ENCODE results near the gene RAD51B. TPM values are rescaled to one million over a fixed set of nuclear protein-coding genes. Genes with fewer than 3 reads are reported as not detected.

Gene RAD51B
- total RNA-seq, 1 experiment from 2014 or later = 16.7 TPM

DNA sequence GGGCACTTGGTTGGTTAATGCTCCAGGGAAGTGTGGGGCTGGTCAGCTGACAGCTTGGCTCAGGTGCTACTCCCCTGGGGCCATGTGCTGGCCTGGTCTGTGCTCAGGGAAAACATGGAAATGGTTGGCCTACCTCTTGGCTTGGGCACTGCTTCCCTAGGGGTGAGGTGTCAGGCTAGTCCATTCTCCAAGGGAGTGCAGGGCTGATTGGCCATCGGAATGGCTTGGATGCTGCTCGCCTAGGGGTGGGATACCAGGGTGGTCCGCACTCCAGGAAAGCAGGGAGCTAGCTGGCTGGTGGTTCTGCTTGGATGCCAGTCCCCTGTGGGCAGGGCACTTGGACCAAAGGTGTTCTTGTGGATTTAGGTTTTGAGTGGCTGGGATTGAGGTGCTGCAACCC lies 245.7 kb downstream of the RAD51B start:
- Histone ChIP-seq H4K91ac (ENCODE audit: insufficient read length, low read depth, low read length) (no peak overlapping the region), H2AK5ac (ENCODE audit: insufficient read length, low read length) (no peak overlapping the region), H3K27me3 (ENCODE audit: insufficient read depth, low read length) (no peaks in the 10 kb centered on the region), H2BK12ac (ENCODE audit: insufficient read length, low read depth, low read length) (no peak overlapping the region), H2BK5ac (ENCODE audit: insufficient read length, low read length) (no peak overlapping the region), H2BK20ac (ENCODE audit: low read depth, low read length, poor library complexity, severe bottlenecking) (no peak overlapping the region), H3K23ac (ENCODE audit: insufficient read length, low read depth, low read length) (no peak overlapping the region), H3K23me2 (ENCODE audit: insufficient read length, low read depth, low read length, poor library complexity, severe bottlenecking) (no peaks in the 10 kb centered on the region), H3K27ac (ENCODE audit: insufficient read length, low read depth, low read length) (no peak overlapping the region), H4K20me1 (ENCODE audit: control insufficient read depth, insufficient read depth, insufficient read length) (no peaks in the 10 kb centered on the region), H3K4ac (ENCODE audit: low read depth, low read length) (no peak overlapping the region), H3T11ph (ENCODE audit: low read length) (no peak overlapping the region), H4K8ac (replicated peaks; ENCODE audit: insufficient read length, low read depth, low read length) (peak overlapping the region; percentile 23), H3K4me2 (ENCODE audit: insufficient read depth, insufficient read length, low read length) (no peak overlapping the region), H2BK120ac (ENCODE audit: low read depth, low read length, poor library complexity, severe bottlenecking) (no peak overlapping the region), H3K56ac (ENCODE audit: insufficient read length, low read depth, low read length) (no peak overlapping the region), H2BK15ac (ENCODE audit: low read depth, low read length) (no peak overlapping the region), H3K9me3 (ENCODE audit: control insufficient read depth, low read depth, low read length) (no peaks in the 10 kb centered on the region), H4K5ac (ENCODE audit: insufficient read length, low read depth, low read length) (peak overlapping the region; percentile 6), H3K4me1 (ENCODE audit: insufficient read depth, low read length) (no peaks in the 10 kb centered on the region), H3K9ac (ENCODE audit: extremely low read depth, insufficient read length, low read length) (no peak overlapping the region), H3K79me1 (ENCODE audit: insufficient read depth, low read depth, low read length, poor library complexity, severe bottlenecking) (no peaks in the 10 kb centered on the region), H3K79me2 (ENCODE audit: insufficient read depth, low read length) (peaks cover 2% of the 10 kb centered on the region; the same call in 1 of the 2 replicates), H3K14ac (ENCODE audit: insufficient read depth, low read length) (no peak overlapping the region), H3K18ac (ENCODE audit: insufficient read length, low read depth, low read length) (peak overlapping the region; percentile 42), H2AFZ (ENCODE audit: low read length) (no peak overlapping the region)
- no peaks in the 10 kb centered on the region for H3K4me1 Mint-ChIP-seq
- no peak overlapping the region for H3K4me3 Mint-ChIP-seq
- WGBS (ENCODE audit: extremely low coverage, insufficient read length, low lambda C conversion rate) = no CpG with 5 or more reads among the region's 3 CpGs
- TF ChIP-seq, protein P1, sequence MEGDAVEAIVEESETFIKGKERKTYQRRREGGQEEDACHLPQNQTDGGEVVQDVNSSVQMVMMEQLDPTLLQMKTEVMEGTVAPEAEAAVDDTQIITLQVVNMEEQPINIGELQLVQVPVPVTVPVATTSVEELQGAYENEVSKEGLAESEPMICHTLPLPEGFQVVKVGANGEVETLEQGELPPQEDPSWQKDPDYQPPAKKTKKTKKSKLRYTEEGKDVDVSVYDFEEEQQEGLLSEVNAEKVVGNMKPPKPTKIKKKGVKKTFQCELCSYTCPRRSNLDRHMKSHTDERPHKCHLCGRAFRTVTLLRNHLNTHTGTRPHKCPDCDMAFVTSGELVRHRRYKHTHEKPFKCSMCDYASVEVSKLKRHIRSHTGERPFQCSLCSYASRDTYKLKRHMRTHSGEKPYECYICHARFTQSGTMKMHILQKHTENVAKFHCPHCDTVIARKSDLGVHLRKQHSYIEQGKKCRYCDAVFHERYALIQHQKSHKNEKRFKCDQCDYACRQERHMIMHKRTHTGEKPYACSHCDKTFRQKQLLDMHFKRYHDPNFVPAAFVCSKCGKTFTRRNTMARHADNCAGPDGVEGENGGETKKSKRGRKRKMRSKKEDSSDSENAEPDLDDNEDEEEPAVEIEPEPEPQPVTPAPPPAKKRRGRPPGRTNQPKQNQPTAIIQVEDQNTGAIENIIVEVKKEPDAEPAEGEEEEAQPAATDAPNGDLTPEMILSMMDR (conservative IDR thresholded peaks at IDR 0.05) = no peak
- no peaks in the 10 kb centered on the region for H3K27me3 Mint-ChIP-seq (ENCODE audit: low read depth)
- H3K9me3 Mint-ChIP-seq = peaks cover 23 to 28% of the 10 kb centered on the region in 2 experiments
- H3K36me3 Mint-ChIP-seq (ENCODE audit: insufficient read depth in 1 of 3, low read depth in 3 of 3) = peaks cover 5 to 33% (median 15%) of the 10 kb centered on the region in 3 experiments; a peak in 6 of 7 replicates
- DNase-seq = no peak
- H3K27ac Mint-ChIP-seq = no peak overlapping the region
